Astrocyte of the spinal cord (primary cell): ENCODE measurements around the gene LAYN.

Experiments
- DNase-seq: peaks from one replicate; pipeline ENCODE4 v3.0.0; 2011; ENCODE audit warnings: low read depth, low spot score
- H3K4me3 ChIP-seq: 2 replicates; pipeline ENCODE4 v1.5.1; 2011; ENCODE audit warnings: low read depth, mild to moderate bottlenecking, low read length, moderate library complexity
- CTCF ChIP-seq: IDR thresholded peaks from 2 replicates; pipeline ENCODE4 v1.5.1; 2012; ENCODE audit warnings: low read depth, mild to moderate bottlenecking, low read length, inconsistent platforms
- in situ Hi-C: cut with HindIII; loops from 2 replicates; pipeline ENCODE4 v1.10.0; 2017; ENCODE audit warnings: low sequenced_read_pairs

Gene LAYN

GRCh38 chr11:111602865-111603610 is 62.5 kb downstream of the LAYN start:
- peak overlapping the region; percentile 90 for H3K4me3 ChIP-seq
- TF ChIP-seq CTCF, result no peak
- peak; percentile 61 for DNase-seq
- in situ Hi-C loops, result no loop called here

- no peak for DNase-seq
- TF ChIP-seq CTCF, result no peak
- in situ Hi-C loops, result no loop called here
- peak overlapping the region; percentile 90 for H3K4me3 ChIP-seq
Observed at GRCh38 chr11:111603611-111604130, 63.2 kb downstream of the LAYN start.

- in situ Hi-C loops, result no loop called here
- H3K4me3 ChIP-seq, result peak overlapping the region; percentile 90
- DNase-seq, result peak; percentile 57
- TF ChIP-seq CTCF, result peak; percentile 45
Observed at GRCh38 chr11:111604392-111605009, 64.0 kb downstream of the LAYN start.

- in situ Hi-C loops, result no loop called here
- no peak for DNase-seq
- H3K4me3 ChIP-seq, result no peak overlapping the region
- no peak for TF ChIP-seq CTCF
Observed at GRCh38 chr11:111605681-111606080, 65.2 kb downstream of the LAYN start.

GRCh38 chr11:111606986-111607385 is 66.5 kb downstream of the LAYN start:
- no peak overlapping the region for H3K4me3 ChIP-seq
- in situ Hi-C loops, result no loop called here
- no peak for TF ChIP-seq CTCF
- no peak for DNase-seq

- TF ChIP-seq CTCF, result no peak
- no peak for DNase-seq
- in situ Hi-C loops, result no loop called here
- no peak overlapping the region for H3K4me3 ChIP-seq
Observed at GRCh38 chr11:111607751-111608150, 67.2 kb downstream of the LAYN start.
